ENCODE results near the gene CORT.

Gene CORT

DNA sequence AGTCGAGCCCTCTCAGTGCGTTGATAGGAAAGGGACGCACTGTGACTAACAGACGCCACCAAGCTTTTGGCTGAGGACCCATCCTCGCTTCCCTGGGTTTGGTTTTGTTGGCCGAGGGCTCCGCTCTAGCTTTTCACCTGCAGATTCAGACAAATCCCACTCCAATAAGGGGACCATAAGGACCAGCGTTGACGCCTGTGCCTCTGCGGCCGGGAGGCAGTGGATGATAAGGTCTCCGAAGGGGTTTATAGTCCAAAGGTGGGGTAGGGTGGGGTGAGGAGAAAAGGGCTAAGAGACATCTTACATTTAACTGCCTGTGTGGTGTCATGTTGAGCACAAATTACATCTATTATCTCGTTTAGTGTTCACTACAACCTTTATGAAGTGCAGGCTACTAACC is 25.7 kb downstream of the CORT start:
- no peak for DNase-seq

DNA sequence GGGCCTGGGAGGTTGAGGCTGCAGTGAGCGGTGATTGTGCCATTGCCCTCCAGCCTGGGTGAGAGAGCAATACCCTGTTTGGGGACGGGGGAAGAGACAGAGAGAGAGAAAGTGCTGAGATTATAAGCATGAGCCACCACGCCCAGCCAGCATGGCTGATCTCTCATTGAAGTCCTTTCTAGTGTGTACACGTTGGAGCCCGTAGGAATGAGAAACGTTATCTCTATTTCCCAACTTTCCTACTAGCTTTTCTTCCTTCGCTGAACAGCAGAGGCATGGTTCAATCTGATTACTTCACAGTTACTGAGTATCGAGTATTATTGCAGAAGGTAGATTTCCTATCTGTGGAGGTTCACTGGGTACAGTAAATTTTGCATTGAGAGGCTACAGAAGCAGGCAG is 29.5 kb downstream of the CORT start:
- no peak for DNase-seq

DNA sequence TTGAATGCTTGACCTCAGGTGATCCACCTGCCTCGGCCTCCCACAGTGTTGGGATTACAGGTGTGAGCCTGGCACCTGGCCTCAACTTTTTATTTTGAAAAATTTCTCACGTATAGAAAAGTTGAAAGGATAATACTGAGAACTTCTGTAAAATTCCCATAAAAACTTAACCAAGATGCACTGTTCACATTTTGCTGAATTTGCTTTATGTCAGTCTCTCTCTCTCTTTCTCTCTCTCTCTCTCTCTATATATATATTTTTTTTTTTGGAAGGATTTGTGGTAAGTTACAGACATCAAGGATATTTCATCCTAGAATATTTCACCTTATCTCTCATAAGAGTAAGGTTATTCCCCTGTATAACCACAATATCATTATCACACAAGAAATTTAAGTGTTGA is 30.8 kb downstream of the CORT start:
- DNase-seq = no peak

- DNase-seq = no peak
Observed at GRCh38 chr1:10484521-10484920, 34.7 kb downstream of the CORT start.

DNA sequence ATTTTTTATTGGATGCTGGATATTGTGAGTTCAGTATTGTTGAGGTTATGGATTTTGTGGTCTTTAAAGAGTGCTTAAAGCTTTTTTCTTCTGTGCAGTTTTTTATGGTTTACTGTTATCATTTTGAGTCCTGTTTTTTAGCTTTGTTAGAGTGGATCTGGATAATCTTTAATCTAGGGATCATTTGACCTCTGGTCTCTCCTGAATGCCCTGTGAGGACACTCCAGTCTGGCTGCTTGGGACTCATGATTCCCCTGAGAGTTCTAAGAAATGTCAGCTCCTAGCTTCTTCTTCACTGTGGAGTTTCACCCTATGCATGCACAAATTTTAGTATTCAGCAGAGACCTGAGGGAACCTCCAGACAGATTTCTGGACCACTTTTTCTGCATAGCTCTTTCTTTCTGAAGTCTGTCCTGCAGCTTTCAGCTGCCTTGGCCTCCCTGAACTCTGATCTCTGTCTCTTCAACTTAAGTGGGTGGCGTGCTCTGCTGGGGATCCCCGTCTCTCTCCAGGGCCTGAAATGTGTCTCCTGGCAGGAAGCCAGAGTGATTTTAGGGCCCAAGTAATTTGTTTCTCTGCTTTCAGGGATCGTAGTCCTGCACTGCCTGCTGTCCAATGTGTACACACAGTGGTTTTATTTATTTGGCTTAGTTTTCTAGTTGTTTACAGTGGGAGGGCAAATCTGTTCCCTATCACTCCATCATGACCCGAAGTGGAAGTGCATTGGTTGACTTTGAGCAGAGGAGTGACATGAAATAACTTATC is 39.6 kb downstream of the CORT start:
- peak in 2 of 3 experiments; percentile 21 to 72 for DNase-seq

DNA sequence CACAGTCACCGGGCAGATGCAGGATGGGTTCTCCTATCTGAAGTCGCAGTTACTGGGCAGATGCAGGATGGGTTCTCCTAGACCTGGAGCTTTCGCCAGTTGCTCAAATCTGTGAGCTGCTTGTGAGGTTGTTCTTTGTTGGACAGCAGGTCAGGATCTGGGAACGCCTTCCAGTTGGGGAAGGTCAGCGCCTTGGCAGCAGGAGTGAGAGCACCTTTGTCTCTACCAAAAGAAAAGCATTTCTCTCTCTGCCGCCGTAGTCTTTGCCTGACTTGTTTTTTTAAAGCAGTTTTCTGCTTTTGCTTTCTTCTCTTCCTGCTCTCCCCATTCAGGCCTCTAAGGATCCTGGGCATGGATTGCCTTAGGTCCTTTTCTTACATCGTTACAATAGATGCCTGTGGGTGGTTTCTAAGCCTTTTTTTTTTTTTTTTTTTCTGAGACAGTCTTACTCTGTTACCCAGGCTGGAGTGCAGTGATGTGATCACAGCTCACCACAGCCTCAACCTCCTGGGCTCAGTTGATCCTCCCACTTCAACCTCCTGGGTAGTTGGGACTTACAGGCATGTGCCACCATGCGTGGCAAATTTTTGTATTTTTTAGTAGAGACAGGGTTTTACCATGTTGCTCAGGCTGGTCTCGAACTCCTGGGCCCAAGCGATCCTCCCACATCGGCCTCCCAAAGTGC is 40.6 kb downstream of the CORT start:
- DNase-seq = no peak

GRCh38 chr1:10494418-10494753 is 44.6 kb downstream of the CORT start:
- no peak for DNase-seq

- DNase-seq = peak; percentile 58 to 84 (median 82)
Observed at GRCh38 chr1:10494754-10495474, 45.1 kb downstream of the CORT start.

- no peak for DNase-seq
Observed at GRCh38 chr1:10495475-10495817, 45.6 kb downstream of the CORT start.

DNA sequence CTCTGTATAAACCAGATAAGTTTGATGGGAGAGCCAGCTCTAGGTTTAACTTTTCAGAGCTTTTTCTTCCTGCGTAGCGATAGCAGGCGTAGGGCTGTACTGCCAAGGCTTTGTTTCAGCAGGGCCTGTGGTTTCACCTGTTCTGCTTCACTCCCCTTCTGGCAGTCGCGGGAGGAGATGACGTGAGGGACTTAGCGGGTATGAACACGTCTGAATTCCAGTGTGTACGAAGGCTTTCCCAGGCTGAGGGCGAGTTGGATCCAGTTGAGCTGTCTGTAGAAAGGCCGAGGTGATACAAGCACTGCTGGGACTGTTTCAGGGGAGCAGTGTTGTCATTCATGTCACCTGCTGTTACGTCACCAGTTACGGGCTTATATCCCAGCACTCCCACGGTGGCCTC is 46.1 kb downstream of the CORT start:
- no peak for DNase-seq

GRCh38 chr1:10497109-10497508 is 47.3 kb downstream of the CORT start:
- DNase-seq = no peak

GRCh38 chr1:10498231-10498630 is 48.4 kb downstream of the CORT start:
- DNase-seq = no peak

Data from NCI-H1417 (cell line).